HG03558 (cell line): ENCODE measurements around the gene PANX2.

Experiments used
- ATAC-seq: cut with Tn5 transposase; IDR thresholded peaks from one replicate; pipeline ENCODE4 v1.9.1; 2021; ENCODE audit warnings: moderate number of reproducible peaks; ENCODE audit not compliant: unreplicated experiment; ENCODE audit errors: extremely low read depth

The PANX2 gene

DNA sequence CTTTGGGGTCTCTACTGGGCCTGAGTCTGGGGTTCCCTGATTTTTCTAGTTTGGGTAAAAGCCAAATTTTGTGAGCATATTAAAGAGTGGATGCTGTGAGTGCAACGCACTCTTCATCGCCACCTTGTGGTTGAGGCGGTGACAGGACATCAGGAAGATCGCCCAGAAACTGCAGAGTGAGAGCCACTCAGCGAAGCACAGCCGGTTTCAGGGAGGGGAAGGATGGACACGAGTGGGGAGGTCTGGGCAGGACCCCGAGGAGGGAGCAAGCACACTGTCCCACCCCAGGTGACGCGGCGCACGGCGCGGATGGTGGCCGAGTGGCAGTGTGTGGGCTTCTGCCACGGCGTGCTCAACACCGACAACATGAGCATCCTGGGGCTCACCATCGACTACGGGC is 39.4 kb downstream of the PANX2 start:
- ATAC-seq = no peak

DNA sequence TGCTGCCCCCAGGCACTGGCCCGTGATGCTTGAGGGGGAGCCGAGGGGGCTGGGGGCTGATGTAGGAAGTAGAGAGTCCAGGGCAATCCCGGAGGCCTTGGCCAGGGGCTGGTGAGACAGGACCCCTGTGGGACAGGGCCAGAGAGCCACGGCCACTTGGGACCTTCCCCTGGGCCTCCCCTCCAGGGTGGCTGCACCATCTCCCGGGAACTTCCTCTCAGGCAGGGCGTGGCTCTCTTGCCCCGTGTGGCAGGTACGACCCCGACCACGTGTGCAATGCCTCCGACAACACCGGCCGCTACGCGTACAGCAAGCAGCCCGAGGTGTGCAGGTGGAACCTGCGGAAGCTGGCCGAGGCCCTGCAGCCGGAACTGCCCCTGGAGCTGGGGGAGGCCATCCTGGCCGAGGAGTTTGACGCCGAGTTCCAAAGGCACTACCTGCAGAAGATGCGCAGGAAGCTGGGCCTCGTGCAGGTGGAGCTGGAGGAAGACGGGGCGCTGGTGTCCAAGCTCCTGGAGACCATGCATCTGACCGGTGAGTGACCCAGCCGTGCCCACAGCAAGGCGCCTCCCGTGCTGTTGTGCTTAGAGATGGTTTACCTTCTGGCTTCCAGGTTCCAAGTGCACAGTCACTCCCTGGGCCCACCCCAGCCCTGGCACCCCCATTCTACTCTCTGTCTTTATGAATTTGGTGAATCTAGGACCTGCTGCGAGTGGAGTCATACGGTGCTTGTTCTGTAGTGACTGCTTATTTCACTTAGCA is 40.0 kb downstream of the PANX2 start:
- ATAC-seq = no peak

- no peak for ATAC-seq
Measured at GRCh38 chr22:50211147-50211546, 40.6 kb downstream of the PANX2 start.

DNA sequence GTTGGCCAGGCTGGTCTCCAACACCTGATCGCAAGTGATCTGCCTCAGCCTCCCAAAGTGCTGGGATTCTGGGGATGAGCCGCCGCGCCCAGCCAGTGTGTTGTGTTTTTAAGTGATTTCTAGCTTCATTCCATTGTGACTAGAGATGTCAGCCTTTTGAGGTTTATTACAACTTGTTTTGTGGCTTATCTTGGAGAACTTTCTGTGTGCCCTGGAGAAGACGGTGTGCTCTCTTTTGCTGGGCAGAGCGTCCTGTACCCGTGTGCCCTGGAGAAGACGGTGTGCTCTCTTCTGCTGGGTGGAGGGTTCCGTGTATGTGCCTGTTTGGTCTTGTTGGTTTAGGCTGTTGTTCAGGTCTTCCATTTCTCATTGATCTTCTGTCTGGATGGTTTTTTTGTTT is 42.7 kb downstream of the PANX2 start:
- ATAC-seq = no peak

GRCh38 chr22:50215297-50216054 is 44.9 kb downstream of the PANX2 start:
- no peak for ATAC-seq

DNA sequence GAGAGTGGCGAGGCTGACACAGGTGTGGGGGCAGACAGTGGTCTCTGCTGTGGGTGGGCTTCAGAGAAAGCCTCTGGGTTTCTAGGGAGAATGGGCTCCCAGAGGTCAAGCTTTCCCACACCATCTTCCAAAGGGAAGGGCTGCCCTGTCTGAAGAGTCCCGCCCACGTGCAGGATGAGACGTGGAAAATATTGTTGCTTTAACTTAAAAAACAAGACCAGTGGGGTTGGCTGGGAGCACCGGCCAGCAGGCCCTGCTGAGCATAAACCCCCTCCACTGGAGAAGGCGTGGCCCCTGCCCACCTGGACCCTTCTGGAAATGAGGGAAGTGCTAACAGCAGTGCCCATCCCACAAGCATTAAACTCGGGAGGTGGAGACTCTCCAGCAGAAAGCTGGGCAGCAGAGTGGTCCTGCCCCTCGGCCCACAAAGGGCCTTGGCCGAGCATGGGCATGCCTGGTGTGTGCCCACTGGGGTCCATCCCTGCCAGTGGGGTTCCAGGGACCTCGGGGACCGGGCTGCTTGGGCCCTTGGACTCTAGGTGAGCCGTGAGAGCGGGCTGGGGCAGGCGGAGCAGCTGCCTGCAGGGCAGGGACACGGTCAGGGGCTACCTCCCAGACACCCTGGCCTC is 45.6 kb downstream of the PANX2 start:
- no peak for ATAC-seq

GRCh38 chr22:50216684-50217520 is 46.4 kb downstream of the PANX2 start:
- ATAC-seq = no peak

DNA sequence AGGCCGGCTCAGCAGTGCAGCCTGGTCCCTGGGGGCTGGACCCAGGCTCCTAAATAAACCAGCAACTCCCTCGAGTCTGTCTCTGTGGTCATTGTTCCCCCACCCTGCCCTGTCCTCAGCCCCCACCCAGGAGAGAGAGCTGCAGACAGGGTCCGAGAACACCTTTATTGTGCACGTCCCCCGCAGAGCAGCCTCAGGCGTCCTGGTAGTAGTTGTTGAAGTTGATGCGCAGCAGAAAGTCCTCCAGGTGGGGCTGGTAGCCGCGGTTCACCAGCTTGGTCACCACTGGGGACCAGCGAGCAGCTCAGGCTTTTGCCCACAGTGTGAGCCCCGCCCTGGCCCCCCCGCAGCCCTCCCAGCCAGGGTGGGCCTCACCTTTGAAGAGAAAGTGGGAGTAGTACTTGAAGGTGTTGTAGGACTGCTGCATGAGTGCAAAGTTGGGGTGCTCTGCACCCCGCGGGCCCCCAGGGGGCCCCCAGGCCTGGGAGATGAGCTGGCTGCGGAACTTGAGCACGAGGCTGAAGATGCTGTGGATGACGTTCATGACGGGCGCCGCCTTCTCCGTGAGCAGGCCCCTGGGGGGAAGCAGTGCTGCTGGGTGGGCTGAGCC is 47.1 kb downstream of the PANX2 start:
- no peak for ATAC-seq

DNA sequence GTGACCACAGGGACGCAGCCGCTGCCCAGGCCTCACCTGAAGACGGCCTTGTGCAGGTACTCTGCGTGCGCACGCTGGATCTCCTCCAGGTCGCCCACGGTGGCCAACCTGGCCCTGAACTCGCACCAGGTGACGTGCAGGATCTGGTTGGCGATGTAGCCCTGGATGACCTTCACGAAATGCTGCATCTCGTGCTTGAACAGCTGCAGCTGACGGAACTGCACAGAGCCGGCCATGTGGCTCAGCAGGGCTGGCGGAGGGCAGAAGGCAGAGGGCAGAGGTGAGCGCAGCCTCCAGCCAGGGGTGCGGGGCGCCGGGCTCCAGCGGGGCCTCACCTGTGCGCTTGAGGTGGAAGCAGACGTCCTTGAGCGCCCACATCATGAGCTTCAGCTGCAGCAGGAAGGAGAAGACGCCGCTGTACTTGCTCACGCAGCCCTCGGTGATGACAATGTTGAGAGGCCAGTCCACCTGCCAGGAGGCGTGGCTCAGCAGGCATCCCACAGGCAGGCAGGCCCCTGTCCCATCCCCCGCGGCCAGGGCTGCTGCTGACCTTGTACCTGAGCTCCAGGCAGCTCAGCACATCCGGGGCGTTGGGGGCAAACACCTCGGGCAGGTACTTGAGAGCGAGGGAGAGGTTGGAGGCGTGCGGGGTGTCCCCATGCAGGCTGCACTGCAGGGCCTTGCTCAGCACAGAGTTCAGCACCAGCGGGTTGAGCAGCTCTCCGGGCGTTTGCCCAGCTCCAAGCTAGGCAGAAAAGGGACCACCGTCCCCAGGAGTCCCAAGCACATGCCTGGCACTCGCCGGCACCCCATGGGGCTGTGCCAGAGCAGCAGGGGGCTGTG is 47.8 kb downstream of the PANX2 start:
- ATAC-seq = no peak

DNA sequence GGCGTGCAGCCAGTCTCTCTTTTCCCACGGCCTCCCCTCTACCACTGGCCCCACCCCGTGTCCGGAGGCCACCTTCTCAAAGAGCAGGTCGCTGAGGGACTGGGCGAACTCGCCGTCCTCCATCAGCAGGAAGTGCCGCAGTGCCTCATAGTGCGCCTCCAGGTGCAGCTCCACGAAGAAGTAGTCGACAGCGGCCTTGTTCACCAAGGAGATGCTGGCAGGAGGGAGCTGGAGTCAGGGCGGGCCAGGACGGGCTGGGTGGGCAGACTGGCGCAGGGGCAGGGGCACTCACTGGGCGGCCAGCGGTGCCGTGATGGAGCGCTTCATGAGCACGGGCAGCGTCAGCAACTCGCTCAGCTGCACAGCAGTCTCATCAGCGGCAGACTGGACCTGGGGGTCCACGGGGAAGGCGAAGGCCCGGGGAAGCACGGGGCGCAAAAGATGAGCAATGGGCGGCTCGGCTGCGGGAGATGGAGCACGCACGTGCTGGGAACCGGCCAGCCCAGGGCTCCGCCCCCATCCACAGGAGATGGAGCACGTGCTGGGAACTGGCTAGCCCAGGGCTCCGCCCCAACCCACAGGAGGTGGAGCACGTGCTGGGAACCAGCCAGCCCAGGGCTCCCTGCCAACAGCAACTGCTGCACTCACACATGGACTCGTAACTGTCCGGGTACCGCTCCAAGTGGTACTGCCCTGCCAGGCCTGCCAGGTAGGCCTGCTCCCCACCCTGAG is 48.6 kb downstream of the PANX2 start:
- ATAC-seq = no peak

DNA sequence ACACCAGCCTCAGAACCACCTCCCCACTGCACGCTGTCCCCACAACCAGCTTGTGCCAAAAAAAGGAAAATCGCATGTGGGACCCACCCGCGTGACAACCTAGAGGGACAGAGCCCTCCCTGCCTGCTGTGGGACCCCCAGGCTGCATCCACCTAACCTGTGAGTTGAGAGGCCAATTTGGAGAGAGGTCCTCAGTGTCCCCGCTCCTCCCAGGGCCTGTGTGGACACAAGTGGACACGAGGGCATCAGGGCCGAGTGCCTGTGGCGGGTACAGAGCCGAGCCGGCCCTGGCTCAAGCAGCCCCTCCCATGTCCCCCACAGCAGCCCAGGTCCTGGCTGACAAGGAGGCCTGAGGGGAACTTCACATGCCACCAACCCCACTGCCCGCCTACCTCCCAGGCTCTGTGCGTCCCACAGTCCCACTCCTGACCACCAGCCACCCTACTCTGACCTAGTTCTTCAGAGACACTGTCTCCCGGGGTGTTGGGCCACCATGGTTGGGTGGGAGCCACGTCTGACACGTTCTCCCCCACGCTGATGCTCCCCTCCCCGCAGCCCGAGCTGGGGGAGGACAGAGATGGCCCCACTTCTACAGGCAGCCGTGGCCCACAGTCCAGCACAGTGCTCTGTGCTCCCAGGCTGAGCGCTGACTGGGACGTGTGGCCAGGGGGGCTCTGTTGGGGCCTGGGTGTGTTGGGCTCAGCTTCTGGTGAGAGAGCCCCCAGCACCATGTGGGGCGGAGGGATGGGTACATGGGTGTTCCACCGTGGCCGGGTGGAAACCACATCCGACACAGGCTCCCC is 49.5 kb downstream of the PANX2 start:
- ATAC-seq = no peak

DNA sequence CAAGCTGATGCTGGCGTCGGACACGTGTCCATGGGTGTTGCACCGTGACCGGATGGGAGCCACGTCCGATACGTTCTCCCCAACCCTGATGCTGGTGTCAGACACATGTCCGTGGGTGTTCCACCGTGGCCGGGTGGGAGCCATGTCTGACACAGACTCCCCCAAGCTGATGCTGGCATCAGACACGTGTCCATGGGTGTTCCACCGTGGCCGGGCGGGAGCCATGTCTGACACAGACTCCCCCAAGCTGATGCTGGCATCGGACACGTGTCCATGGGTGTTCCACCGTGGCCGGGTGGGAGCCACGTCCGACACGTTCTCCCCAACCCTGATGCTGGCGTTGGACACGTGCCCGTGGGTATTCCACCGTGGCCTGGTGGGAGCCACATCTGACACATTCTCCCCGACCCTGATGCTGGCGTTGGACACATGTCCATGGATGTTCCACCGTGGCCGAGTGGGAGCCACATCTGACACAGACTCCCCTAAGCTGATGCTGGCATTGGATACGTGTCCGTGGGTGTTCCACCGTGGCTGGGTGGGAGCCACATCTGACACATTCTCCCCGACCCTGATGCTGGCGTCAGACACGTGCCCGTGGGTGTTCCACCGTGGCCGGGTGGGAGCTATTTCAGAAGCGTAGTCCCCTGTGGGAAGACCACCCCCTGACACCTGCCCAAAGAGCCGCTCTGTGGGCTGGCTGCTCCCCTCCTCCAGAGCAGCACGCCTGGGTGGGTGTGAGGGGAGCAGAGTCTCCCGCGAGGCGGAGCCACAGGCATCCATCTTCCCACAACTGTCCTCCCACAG is 50.3 kb downstream of the PANX2 start:
- ATAC-seq = no peak

- no peak for ATAC-seq
Measured at GRCh38 chr22:50221410-50222300, 51.1 kb downstream of the PANX2 start.

GRCh38 chr22:50222508-50222907 is 52.0 kb downstream of the PANX2 start:
- no peak for ATAC-seq

DNA sequence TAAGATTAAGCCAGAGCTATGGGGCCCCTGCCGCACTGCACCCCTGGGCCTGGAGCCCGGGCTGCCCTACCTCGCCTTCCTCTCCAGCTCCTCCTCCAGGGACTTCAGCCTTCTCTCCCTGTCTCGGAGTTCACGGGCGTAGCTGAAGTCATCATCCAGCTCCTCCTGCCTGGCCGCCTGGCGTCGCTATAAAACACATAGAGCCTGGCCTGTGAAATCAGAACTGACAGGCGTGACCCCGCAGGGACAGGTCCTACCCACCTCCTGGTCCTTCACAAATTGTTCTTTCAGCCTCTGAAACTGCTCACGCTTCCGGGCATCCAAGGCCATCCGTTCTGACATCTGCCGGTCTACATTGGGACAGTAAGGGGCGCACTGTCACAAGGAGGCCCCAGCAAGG is 53.5 kb downstream of the PANX2 start:
- ATAC-seq = no peak
